Neural crest cell (in vitro differentiated cells): ENCODE measurements around the gene ADAMTS13. TPM values are rescaled to one million over a fixed set of nuclear protein-coding genes. Genes with fewer than 3 reads are reported as not detected.

Experiments used
- DNase-seq: peaks from one replicate; pipeline ENCODE4 v3.0.0; 2021; ENCODE audit warnings: low read depth, mixed read lengths, low spot score
- H3K27ac Mint-ChIP-seq: one replicate; pipeline ENCODE4 v1.8.0; 2021; ENCODE audit warnings: mild to moderate bottlenecking, mixed read lengths; ENCODE audit not compliant: unreplicated experiment
- H3K27me3 Mint-ChIP-seq: 2 replicates; pipeline ENCODE4 v1.8.0; 2021; ENCODE audit warnings: low read depth, mild to moderate bottlenecking, mixed read lengths
- H3K36me3 Mint-ChIP-seq: 2 replicates; pipeline ENCODE4 v1.8.0; 2021; ENCODE audit warnings: low read depth, mild to moderate bottlenecking, mixed read lengths
- H3K4me1 Mint-ChIP-seq: 2 replicates; pipeline ENCODE4 v1.8.0; 2021; ENCODE audit warnings: mixed read lengths
- H3K4me3 Mint-ChIP-seq: one replicate; pipeline ENCODE4 v1.8.0; 2021; ENCODE audit warnings: mild to moderate bottlenecking, mixed read lengths
- H3K9me3 Mint-ChIP-seq: 2 replicates; pipeline ENCODE4 v1.8.0; 2021; ENCODE audit warnings: mixed read lengths
- CTCF ChIP-seq: fragments of 200-600 bp; sonication (generic); conservative IDR thresholded peaks from 2 replicates; pipeline ENCODE4 v1.5.0; 2021; ENCODE audit warnings: antibody characterized with exemption, mild to moderate bottlenecking
- total RNA-seq: library from RNA; stranded (reverse); gene quantifications from 2 replicates; pipeline ENCODE4 v1.2.1, GENCODE V29; 2021

The ADAMTS13 gene
- total RNA-seq, 1 donor from 2014 or later = 6.0 TPM

- no peaks in the 10 kb centered on the region for H3K9me3 Mint-ChIP-seq
- H3K27me3 Mint-ChIP-seq = no peaks in the 10 kb centered on the region
- H3K4me1 Mint-ChIP-seq = no peaks in the 10 kb centered on the region
- TF ChIP-seq CTCF = no peak
- DNase-seq = no peak
- no peak overlapping the region for H3K27ac Mint-ChIP-seq
- H3K4me3 Mint-ChIP-seq = no peak overlapping the region
- no peaks in the 10 kb centered on the region for H3K36me3 Mint-ChIP-seq
Observed at GRCh38 chr9:133489253-133490190, 67.4 kb downstream of the ADAMTS13 start.

GRCh38 chr9:133490201-133490681 is 68.1 kb downstream of the ADAMTS13 start:
- no peak overlapping the region for H3K4me3 Mint-ChIP-seq
- H3K9me3 Mint-ChIP-seq = no peaks in the 10 kb centered on the region
- no peaks in the 10 kb centered on the region for H3K36me3 Mint-ChIP-seq
- TF ChIP-seq CTCF = no peak
- DNase-seq = no peak
- H3K27me3 Mint-ChIP-seq = no peaks in the 10 kb centered on the region
- H3K4me1 Mint-ChIP-seq = no peaks in the 10 kb centered on the region
- no peak overlapping the region for H3K27ac Mint-ChIP-seq

GRCh38 chr9:133490865-133491655 is 68.9 kb downstream of the ADAMTS13 start:
- no peak for DNase-seq
- no peak for TF ChIP-seq CTCF
- no peaks in the 10 kb centered on the region for H3K27me3 Mint-ChIP-seq
- no peak overlapping the region for H3K27ac Mint-ChIP-seq
- no peaks in the 10 kb centered on the region for H3K9me3 Mint-ChIP-seq
- no peaks in the 10 kb centered on the region for H3K4me1 Mint-ChIP-seq
- no peaks in the 10 kb centered on the region for H3K36me3 Mint-ChIP-seq
- H3K4me3 Mint-ChIP-seq = no peak overlapping the region

- H3K4me3 Mint-ChIP-seq = no peak overlapping the region
- no peak for TF ChIP-seq CTCF
- H3K27me3 Mint-ChIP-seq = no peaks in the 10 kb centered on the region
- H3K4me1 Mint-ChIP-seq = no peaks in the 10 kb centered on the region
- no peaks in the 10 kb centered on the region for H3K36me3 Mint-ChIP-seq
- no peaks in the 10 kb centered on the region for H3K9me3 Mint-ChIP-seq
- no peak overlapping the region for H3K27ac Mint-ChIP-seq
- no peak for DNase-seq
Observed at GRCh38 chr9:133491656-133491925, 69.4 kb downstream of the ADAMTS13 start.

GRCh38 chr9:133492061-133493021 is 70.2 kb downstream of the ADAMTS13 start:
- Mint-ChIP-seq H3K4me1 (no peaks in the 10 kb centered on the region), H3K36me3 (no peaks in the 10 kb centered on the region), H3K27me3 (no peaks in the 10 kb centered on the region), H3K27ac (no peak overlapping the region), H3K4me3 (no peak overlapping the region), H3K9me3 (no peaks in the 10 kb centered on the region)
- no peak for DNase-seq
- TF ChIP-seq CTCF = no peak
